ENCODE measurements around the gene FXYD2. TPM values are rescaled to one million over a fixed set of nuclear protein-coding genes. Genes with fewer than 3 reads are reported as not detected.

Gene FXYD2
- total RNA-seq, 2 experiments from 2014 or later, result 1.7 to 2.1 TPM

- Mint-ChIP-seq H3K4me1 (ENCODE audit: low read depth) (peaks cover 18% of the 10 kb centered on the region), H3K27ac (no peak overlapping the region), H3K36me3 (ENCODE audit: low read depth) (no peaks in the 10 kb centered on the region), H3K9me3 (no peaks in the 10 kb centered on the region), H3K27me3 (no peaks in the 10 kb centered on the region), H3K4me3 (no peak overlapping the region)
- H3K4me3 ChIP-seq (ENCODE audit: low read length), result no peak overlapping the region
- H3K9me3 ChIP-seq (ENCODE audit: control insufficient read depth in 1 of 2, insufficient read depth in 1 of 2, low read length in 2 of 2), result no peaks in the 10 kb centered on the region
- no peaks in the 10 kb centered on the region for H3K36me3 ChIP-seq (ENCODE audit: insufficient read depth, low read length)
- DNase-seq, result no peak
- ATAC-seq (ENCODE audit: poor library complexity), result no peak
- peaks cover 21% of the 10 kb centered on the region for H3K4me1 ChIP-seq (ENCODE audit: insufficient read depth, low read length)
- CTCF ChIA-PET, result interaction anchor here (1.0 to 6.5 kb wide), 6 partner anchors 8 to 244 kb away, joined by 5 to 98 read pairs (median 15); no protein-coding TSS in a partner anchor
- POLR2A ChIA-PET, result interaction anchor here (1.0 to 1.7 kb wide), 4 partner anchors 10 to 142 kb away, joined by 3 to 15 read pairs (median 3); no protein-coding TSS in a partner anchor
- H3K27ac ChIP-seq (ENCODE audit: low read depth in 1 of 2, low read length in 2 of 2), result no peak overlapping the region
- TF ChIP-seq CTCF (IDR thresholded peaks at IDR 0.05), result no peak
- intact Hi-C loops (cut with DNase I, micrococcal nuclease), result loop anchor here in 1 of 2 experiments (10.0 kb wide), 1 partner anchor 366 kb away; the partner anchor contains the start of gene SCN2B
- no peaks in the 10 kb centered on the region for H3K27me3 ChIP-seq (ENCODE audit: control insufficient read depth in 1 of 2, insufficient read depth in 2 of 2, low read length in 2 of 2)
Measured at GRCh38 chr11:117808784-117809183, 15.8 kb downstream of the FXYD2 start.

GRCh38 chr11:117807482-117808327, 16.8 kb downstream of the FXYD2 start:
- H3K4me1 Mint-ChIP-seq (ENCODE audit: low read depth), result peaks cover 13% of the 10 kb centered on the region
- ATAC-seq (ENCODE audit: poor library complexity) (peak; percentile 85), DNase-seq (peak; percentile 55 to 88 (median 72))
- H3K4me1 ChIP-seq (ENCODE audit: insufficient read depth, low read length), result peaks cover 21% of the 10 kb centered on the region
- intact Hi-C loops (cut with DNase I, micrococcal nuclease), result loop anchor here (1.0 to 10.0 kb wide), 6 partner anchors 10 to 367 kb away; partner anchors contain the start of gene SCN2B (in 1 of the 2)
- H3K27ac Mint-ChIP-seq, result no peak overlapping the region
- no peaks in the 10 kb centered on the region for H3K9me3 ChIP-seq (ENCODE audit: control insufficient read depth in 1 of 2, insufficient read depth in 1 of 2, low read length in 2 of 2)
- no peaks in the 10 kb centered on the region for H3K9me3 Mint-ChIP-seq
- no peaks in the 10 kb centered on the region for H3K36me3 Mint-ChIP-seq (ENCODE audit: low read depth)
- TF ChIP-seq CTCF (IDR thresholded peaks at IDR 0.05), result peak; percentile 94
- ChIA-PET POLR2A (interaction anchor here (1.0 to 1.9 kb wide), 9 partner anchors 9 to 364 kb away, joined by 3 to 15 read pairs (median 6); no protein-coding TSS in a partner anchor), CTCF (interaction anchor here (0.5 to 6.5 kb wide), 27 partner anchors 9 to 630 kb away, joined by 3 to 98 read pairs (median 4); partner anchors contain the start of gene IL10RA)
- no peaks in the 10 kb centered on the region for H3K27me3 ChIP-seq (ENCODE audit: control insufficient read depth in 1 of 2, insufficient read depth in 2 of 2, low read length in 2 of 2)
- H3K27ac ChIP-seq (ENCODE audit: low read depth in 1 of 2, low read length in 2 of 2), result no peak overlapping the region
- no peak overlapping the region for H3K4me3 Mint-ChIP-seq
- no peak overlapping the region for H3K4me3 ChIP-seq (ENCODE audit: low read length)
- H3K27me3 Mint-ChIP-seq, result no peaks in the 10 kb centered on the region
- no peaks in the 10 kb centered on the region for H3K36me3 ChIP-seq (ENCODE audit: insufficient read depth, low read length)

- H3K9me3 Mint-ChIP-seq, result no peaks in the 10 kb centered on the region
- intact Hi-C loops (cut with DNase I, micrococcal nuclease), result loop anchor here (1.0 to 10.0 kb wide), 6 partner anchors 10 to 368 kb away; partner anchors contain the start of gene SCN2B (in 1 of the 2)
- ATAC-seq (ENCODE audit: poor library complexity) (no peak), DNase-seq (peak in 1 of 14 experiments; percentile 43)
- Histone ChIP-seq H3K4me3 (ENCODE audit: low read length) (no peak overlapping the region), H3K36me3 (ENCODE audit: insufficient read depth, low read length) (no peaks in the 10 kb centered on the region), H3K27me3 (ENCODE audit: control insufficient read depth in 1 of 2, insufficient read depth in 2 of 2, low read length in 2 of 2) (no peaks in the 10 kb centered on the region), H3K27ac (ENCODE audit: low read depth in 1 of 2, low read length in 2 of 2) (no peak overlapping the region), H3K4me1 (ENCODE audit: insufficient read depth, low read length) (peaks cover 21% of the 10 kb centered on the region), H3K9me3 (ENCODE audit: control insufficient read depth in 1 of 2, insufficient read depth in 1 of 2, low read length in 2 of 2) (no peaks in the 10 kb centered on the region)
- no peaks in the 10 kb centered on the region for H3K36me3 Mint-ChIP-seq (ENCODE audit: low read depth)
- TF ChIP-seq CTCF (IDR thresholded peaks at IDR 0.05), result no peak
- no peak overlapping the region for H3K4me3 Mint-ChIP-seq
- H3K27ac Mint-ChIP-seq, result no peak overlapping the region
- POLR2A ChIA-PET, result interaction anchor here (1.0 to 1.9 kb wide), 8 partner anchors 10 to 365 kb away, joined by 3 to 13 read pairs (median 6); no protein-coding TSS in a partner anchor
- CTCF ChIA-PET, result interaction anchor here (0.5 to 6.5 kb wide), 23 partner anchors 10 to 392 kb away, joined by 3 to 98 read pairs (median 4); partner anchors contain the start of gene IL10RA
- H3K4me1 Mint-ChIP-seq (ENCODE audit: low read depth), result peaks cover 13% of the 10 kb centered on the region
- no peaks in the 10 kb centered on the region for H3K27me3 Mint-ChIP-seq
Measured at GRCh38 chr11:117806846-117807245, 17.7 kb downstream of the FXYD2 start.
